NAMALWA (cell line): ENCODE data around the gene RNF19B.

Experiments used
- DNase-seq: peaks from one replicate; pipeline ENCODE4 v3.0.0-alpha.2; 2015; ENCODE audit warnings: low spot score

RNF19B gene

GRCh38 chr1:32886828-32887414 lies 77.7 kb downstream of the RNF19B start:
- no peak for DNase-seq
